Measurements from ENCODE around the gene ZMYND8.

GRCh38 chr20:47295129-47295813 lies 61.2 kb downstream of the ZMYND8 start:
- TF ChIP-seq CTCF (IDR thresholded peaks at IDR 0.05) (no peak), POLR2A (IDR thresholded peaks at IDR 0.05) (no peak), EP300 (IDR thresholded peaks at IDR 0.05; ENCODE audit: low read depth) (no peak)
